ENCODE results near the gene MPC1. TPM values are rescaled to one million over a fixed set of nuclear protein-coding genes. Genes with fewer than 3 reads are reported as not detected.

MPC1 gene
- total RNA-seq, 1 donor = 33.8 TPM

- no peak for TF ChIP-seq CTCF (IDR thresholded peaks at IDR 0.05; ENCODE audit: insufficient read depth, low read length)
- H3K4me3 ChIP-seq (ENCODE audit: low read depth, low read length) = no peak overlapping the region
- DNase-seq (ENCODE audit: low read depth) = no peak
Measured at GRCh38 chr6:166413491-166413951, 30.8 kb upstream of the MPC1 start.

GRCh38 chr6:166412911-166413384 lies 30.2 kb upstream of the MPC1 start:
- no peak for TF ChIP-seq CTCF (IDR thresholded peaks at IDR 0.05; ENCODE audit: insufficient read depth, low read length)
- DNase-seq (ENCODE audit: low read depth) = no peak

GRCh38 chr6:166412156-166412910 lies 29.6 kb upstream of the MPC1 start:
- DNase-seq (ENCODE audit: low read depth) = no peak

More at GRCh38 chr6:166412911-166413384, 30.2 kb upstream of the MPC1 start:
- no peak overlapping the region for H3K4me3 ChIP-seq (ENCODE audit: low read depth, low read length)

GRCh38 chr6:166411721-166412151 lies 29.0 kb upstream of the MPC1 start:
- no peak overlapping the region for H3K4me3 ChIP-seq (ENCODE audit: low read depth, low read length)
- no peak for TF ChIP-seq CTCF (IDR thresholded peaks at IDR 0.05; ENCODE audit: insufficient read depth, low read length)
- DNase-seq (ENCODE audit: low read depth) = no peak

More at GRCh38 chr6:166412156-166412910, 29.6 kb upstream of the MPC1 start:
- no peak overlapping the region for H3K4me3 ChIP-seq (ENCODE audit: low read depth, low read length)
- TF ChIP-seq CTCF (IDR thresholded peaks at IDR 0.05; ENCODE audit: insufficient read depth, low read length) = no peak

GRCh38 chr6:166411271-166411670 lies 28.5 kb upstream of the MPC1 start:
- no peak overlapping the region for H3K4me3 ChIP-seq (ENCODE audit: low read depth, low read length)
- no peak for DNase-seq (ENCODE audit: low read depth)
- no peak for TF ChIP-seq CTCF (IDR thresholded peaks at IDR 0.05; ENCODE audit: insufficient read depth, low read length)

GRCh38 chr6:166410426-166410935 lies 27.7 kb upstream of the MPC1 start:
- no peak for TF ChIP-seq CTCF (IDR thresholded peaks at IDR 0.05; ENCODE audit: insufficient read depth, low read length)
- H3K4me3 ChIP-seq (ENCODE audit: low read depth, low read length) = no peak overlapping the region
- no peak for DNase-seq (ENCODE audit: low read depth)
